IMR-90 (cell line): ENCODE measurements around the gene DAND5. TPM values are rescaled to one million over a fixed set of nuclear protein-coding genes. Genes with fewer than 3 reads are reported as not detected.

Experiments used
- ATAC-seq: fragments of 200-7000 bp; cut with Tn5 transposase; 2 replicates; pipeline ENCODE4 v1.9.1; 2020; ENCODE audit warnings: low read depth, mild to moderate bottlenecking, moderate library complexity
- BruUV-seq: library from RNA; stranded (reverse); fragments of 400-500 nt; replicated peaks from 2 replicates; lab custom pipeline; 2021; lab: Mats Ljungman, UMichigan
- CTCF ChIA-PET: fragments of 300-600 bp; formaldehyde crosslinking; extraction: SDS; loops from one replicate; lab custom pipeline; 2021; ENCODE audit warnings: antibody characterized with exemption; lab: Yijun Ruan, JAX
- POLR2A ChIA-PET: fragments of 300-600 bp; sonication (Branson Sonifier 250); formaldehyde crosslinking; loops from one replicate; lab custom pipeline; 2022; ENCODE audit warnings: antibody characterized with exemption; ENCODE audit not compliant: unreplicated experiment; lab: Charles Lee
- DNase-seq: peaks from one replicate; pipeline ENCODE4 v3.0.0; 2013
- H2AFZ ChIP-seq: replicated peaks from 2 replicates; pipeline ENCODE3; 2013; ENCODE audit warnings: low read length, mild to moderate bottlenecking; ENCODE audit not compliant: poor library complexity
- H2AK5ac ChIP-seq: 2 replicates; pipeline ENCODE4 v1.6.1; 2013; ENCODE audit warnings: low read depth, low read length, inconsistent platforms
- H2AK9ac ChIP-seq: replicated peaks from 2 replicates; pipeline ENCODE3; 2013; ENCODE audit warnings: mild to moderate bottlenecking, low read depth, low read length, moderate library complexity; ENCODE audit not compliant: poor library complexity
- H2BK120ac ChIP-seq: 2 replicates; pipeline ENCODE4 v1.6.1; 2013; ENCODE audit warnings: low read depth, low read length, inconsistent platforms
- H2BK15ac ChIP-seq: 3 replicates; pipeline ENCODE4 v1.6.1; 2013; ENCODE audit warnings: low read depth, low read length, inconsistent platforms
- H2BK20ac ChIP-seq: 2 replicates; pipeline ENCODE4 v1.6.1; 2013; ENCODE audit warnings: low read depth, mild to moderate bottlenecking, inconsistent platforms, low read length, moderate library complexity
- H2BK5ac ChIP-seq: 2 replicates; pipeline ENCODE4 v1.6.1; 2013; ENCODE audit warnings: mild to moderate bottlenecking, low read depth, low read length, inconsistent platforms; ENCODE audit not compliant: poor library complexity, severe bottlenecking
- H3K14ac ChIP-seq: replicated peaks from 2 replicates; pipeline ENCODE4 v1.6.1; 2013; ENCODE audit warnings: low read depth, low read length, inconsistent platforms
- H3K18ac ChIP-seq: 2 replicates; pipeline ENCODE4 v1.6.1; 2013; ENCODE audit warnings: low read depth, low read length, control low read depth
- H3K23ac ChIP-seq: 2 replicates; pipeline ENCODE4 v1.6.1; 2013; ENCODE audit warnings: low read depth, low read length, inconsistent platforms
- H3K27ac ChIP-seq: 2 replicates; pipeline ENCODE4 v1.5.1; 2013; ENCODE audit warnings: mild to moderate bottlenecking, control low read depth, low read length; ENCODE audit not compliant: insufficient read depth
- H3K27me3 ChIP-seq: 2 replicates; pipeline ENCODE4 v1.6.1; 2013; ENCODE audit warnings: low read length; ENCODE audit not compliant: control insufficient read depth, insufficient read depth
- H3K36me3 ChIP-seq: 2 replicates; pipeline ENCODE4 v1.6.1; 2013; ENCODE audit warnings: low read length, mixed read lengths; ENCODE audit not compliant: control insufficient read depth, insufficient read depth
- H3K4ac ChIP-seq: 2 replicates; pipeline ENCODE4 v1.6.1; 2013; ENCODE audit warnings: low read depth, low read length, inconsistent platforms
- H3K4me1 ChIP-seq: 2 replicates; pipeline ENCODE4 v1.6.1; 2013; ENCODE audit warnings: low read length, mixed read lengths; ENCODE audit not compliant: control insufficient read depth, insufficient read depth
- H3K4me2 ChIP-seq: 2 replicates; pipeline ENCODE4 v1.6.1; 2013; ENCODE audit warnings: low read depth, mild to moderate bottlenecking, control low read depth, low read length, moderate library complexity
- H3K4me3 ChIP-seq: 2 replicates; pipeline ENCODE4 v1.5.1; 2013; ENCODE audit warnings: low read depth, mild to moderate bottlenecking, control low read depth, low read length, moderate library complexity; ENCODE audit not compliant: insufficient read depth
- H3K56ac ChIP-seq: 2 replicates; pipeline ENCODE4 v1.6.1; 2013; ENCODE audit warnings: low read length, inconsistent platforms; ENCODE audit not compliant: insufficient read depth; ENCODE audit errors: extremely low read depth
- H3K79me1 ChIP-seq, 2 experiments: 2 replicates each; pipeline ENCODE4 v1.6.1; 2013; ENCODE audit warnings: low read length in 2 of 2, inconsistent platforms in 1 of 2, low read depth in 1 of 2
- H3K9ac ChIP-seq: 2 replicates; pipeline ENCODE4 v1.6.1; 2013; ENCODE audit warnings: low read depth, low read length, control low read depth
- H3K9me1 ChIP-seq: 2 replicates; pipeline ENCODE4 v1.6.1; 2013; ENCODE audit warnings: low read length, inconsistent platforms; ENCODE audit not compliant: insufficient read depth
- H3K9me3 ChIP-seq: 2 replicates; pipeline ENCODE4 v1.6.1; 2013; ENCODE audit warnings: low read length; ENCODE audit not compliant: control insufficient read depth, insufficient read depth
- H4K20me1 ChIP-seq: 2 replicates; pipeline ENCODE4 v1.6.1; 2013; ENCODE audit warnings: low read length, inconsistent platforms; ENCODE audit not compliant: insufficient read depth
- H4K5ac ChIP-seq: 2 replicates; pipeline ENCODE4 v1.6.1; 2013; ENCODE audit warnings: mild to moderate bottlenecking, low read depth, low read length, control low read depth
- H4K8ac ChIP-seq, 2 experiments: 2 replicates each; pipeline ENCODE4 v1.6.1; 2013; ENCODE audit warnings: low read depth in 2 of 2, low read length in 2 of 2, control low read depth in 1 of 2, inconsistent platforms in 1 of 2
- H4K91ac ChIP-seq: 2 replicates; pipeline ENCODE4 v1.6.1; 2013; ENCODE audit warnings: low read depth, low read length, inconsistent platforms; ENCODE audit not compliant: insufficient read depth
- BHLHE40 ChIP-seq: fragments of 150-350 bp; IDR thresholded peaks from 2 replicates; pipeline ENCODE4 v1.6.1; 2016; ENCODE audit warnings: mild to moderate bottlenecking, low read depth, low read length
- CHD1 ChIP-seq: IDR thresholded peaks from 2 replicates; pipeline ENCODE4 v1.6.1; 2012; ENCODE audit warnings: low read depth, low read length, improper control_type of control experiment
- CTCF ChIP-seq: conservative IDR thresholded peaks from 2 replicates; pipeline ENCODE4 v1.5.1; 2012; ENCODE audit warnings: mild to moderate bottlenecking, low read depth, low read length, improper control_type of control experiment
- ELK1 ChIP-seq: fragments of 150-350 bp; IDR thresholded peaks from 2 replicates; pipeline ENCODE4 v1.6.1; 2016; ENCODE audit warnings: low read depth, mild to moderate bottlenecking, low read length, moderate library complexity, borderline replicate concordance
- MAZ ChIP-seq: IDR thresholded peaks from 2 replicates; pipeline ENCODE4 v1.6.1; 2012; ENCODE audit warnings: low read depth, mild to moderate bottlenecking, low read length, improper control_type of control experiment, moderate library complexity, borderline replicate concordance
- NFE2L2 ChIP-seq: fragments of 150-350 bp; IDR thresholded peaks from 2 replicates; pipeline ENCODE4 v1.6.1; 2016; ENCODE audit warnings: low read depth, mild to moderate bottlenecking, low read length
- RAD21 ChIP-seq: IDR thresholded peaks from 2 replicates; pipeline ENCODE4 v1.6.1; 2012; ENCODE audit warnings: low read length, improper control_type of control experiment
- RCOR1 ChIP-seq: IDR thresholded peaks from 2 replicates; pipeline ENCODE4 v1.6.1; 2012; ENCODE audit warnings: mild to moderate bottlenecking, low read length, improper control_type of control experiment; ENCODE audit not compliant: insufficient replicate concordance
- RFX5 ChIP-seq: IDR thresholded peaks from 2 replicates; pipeline ENCODE4 v1.8.0; 2012; ENCODE audit warnings: low read depth, mild to moderate bottlenecking, low read length, moderate library complexity
- USF2 ChIP-seq: fragments of 150-350 bp; IDR thresholded peaks from 2 replicates; pipeline ENCODE4 v1.6.1; 2017; ENCODE audit warnings: mild to moderate bottlenecking, antibody characterized with exemption, low read length, low read depth
- WGBS, 2 experiments: methylation state at CpG; one replicate each; pipeline versions ENCODE4 v1.1.5 to v1.1.7; 2013; ENCODE audit warnings: missing lambda C conversion rate in 2 of 2; ENCODE audit not compliant: insufficient read length in 1 of 2; ENCODE audit errors: extremely low coverage in 2 of 2; 5-methylcytosine and 5-hydroxymethylcytosine counted together
- dilution Hi-C: fragments of 300-500 bp; cut with HindIII; formaldehyde crosslinking; loops from one replicate; pipeline ENCODE4 v1.14.3; 2018; ENCODE audit warnings: low sequenced_read_pairs; ENCODE audit not compliant: unreplicated experiment
- in situ Hi-C: fragments of 300-500 bp; cut with MboI; formaldehyde crosslinking; loops from 3 replicates; pipeline ENCODE4 v1.14.3; 2019; ENCODE audit warnings: low sequenced_read_pairs, inconsistent platforms, mixed read lengths
- intact Hi-C: fragments of 100-400 bp; cut with micrococcal nuclease; formaldehyde crosslinking; loops from 2 replicates; pipeline ENCODE4 v1.10.0; 2022
- polyA plus RNA-seq, 3 experiments: library from polyadenylated mRNA; depleted of rRNA; stranded (reverse); fragments of >200 nt; gene quantifications; 2 replicates each; pipeline ENCODE4 v1.2.3, GENCODE V29; 2012; ENCODE audit warnings: low replicate concordance in 1 of 3
- total RNA-seq: library from RNA; depleted of rRNA; stranded (reverse); fragments of >200 nt; gene quantifications from 2 replicates; pipeline ENCODE4 v1.2.3, GENCODE V29; 2012

Gene DAND5
- total and polyA plus RNA-seq, 2 of the 4 experiments (the other 2 are of a cell fraction): 0.03 TPM; not detected in 1

- H3K9ac ChIP-seq: no peak overlapping the region
- H2BK15ac ChIP-seq: no peak overlapping the region
- H2BK120ac ChIP-seq: no peak overlapping the region
- no peak overlapping the region for H3K56ac ChIP-seq
- H2AFZ ChIP-seq: no peak overlapping the region
- H3K36me3 ChIP-seq: peaks cover 9% of the 10 kb centered on the region
- no peak overlapping the region for H2AK9ac ChIP-seq
- ATAC-seq (no peak), DNase-seq (no peak)
- in situ Hi-C loops: no loop called here
- H3K4me3 ChIP-seq: no peak overlapping the region
- H3K9me1 ChIP-seq: peaks cover 13% of the 10 kb centered on the region
- H3K27me3 ChIP-seq: no peaks in the 10 kb centered on the region
- no peak overlapping the region for H3K18ac ChIP-seq
- no peak overlapping the region for H3K23ac ChIP-seq
- intact Hi-C loops: no loop called here
- WGBS, 2 experiments: 90% methylated on average over 3 of the region's 4 CpGs; no CpG with 5 or more reads in 1 of the 2 experiments
- H3K9me3 ChIP-seq: no peaks in the 10 kb centered on the region
- H4K8ac ChIP-seq: no peak overlapping the region
- no peak for TF ChIP-seq BHLHE40
- TF ChIP-seq NFE2L2: no peak
- no peak for TF ChIP-seq USF2
- no peak for TF ChIP-seq RAD21
- TF ChIP-seq CHD1: no peak
- no peak for TF ChIP-seq RFX5
- no peak for TF ChIP-seq ELK1
- no peak for TF ChIP-seq CTCF
- no peak for TF ChIP-seq MAZ
- TF ChIP-seq RCOR1: no peak
- peaks cover 12 to 74% of the 10 kb centered on the region in 2 experiments for H3K79me1 ChIP-seq
- H4K91ac ChIP-seq: no peak overlapping the region
- H3K4me2 ChIP-seq: no peak overlapping the region
- H2BK20ac ChIP-seq: no peak overlapping the region
- H3K27ac ChIP-seq: no peak overlapping the region
- no TSS peak for BruUV-seq
- ChIA-PET CTCF (interaction anchor here (1.4 kb wide), 1 partner anchor 29 kb away, joined by 4 read pairs; no protein-coding TSS in a partner anchor), POLR2A (interaction anchor here (0.6 kb wide), 1 partner anchor 176 kb away, joined by 3 read pairs; no protein-coding TSS in a partner anchor)
- no peak overlapping the region for H2BK5ac ChIP-seq
- dilution Hi-C loops: no loop called here
- peaks cover 66% of the 10 kb centered on the region for H4K20me1 ChIP-seq
- no peak overlapping the region for H3K4ac ChIP-seq
- no peak overlapping the region for H2AK5ac ChIP-seq
- H3K14ac ChIP-seq: no peak overlapping the region
- no peak overlapping the region for H4K5ac ChIP-seq
- peaks cover 13% of the 10 kb centered on the region; the same call in 1 of the 2 replicates for H3K4me1 ChIP-seq
These were observed 35.9 kb downstream of the DAND5 start for GRCh38 chr19:13005253-13005652.
